M059J (cell line): ENCODE results near the gene MBD2. TPM values are rescaled to one million over a fixed set of nuclear protein-coding genes. Genes with fewer than 3 reads are reported as not detected.
"Not testable (repeated sequence)": the region's sequence is repeated elsewhere in the genome, so short reads cannot be mapped to it uniquely, and the experiment has no call there.

Experiments used
- DNase-seq: peaks from one replicate; pipeline ENCODE4 v3.0.0-alpha.2; 2012; ENCODE audit warnings: low read depth
- total RNA-seq: library from RNA; depleted of rRNA; stranded (reverse); fragments of >200 nt; shearing (Covaris generic); gene quantifications from 2 replicates; pipeline ENCODE4 v1.2.3, GENCODE V29; 2014

MBD2 gene
- total RNA-seq, 1 experiment from 2014 or later, result 49.7 TPM

- DNase-seq, result peak; percentile 37
Measured at GRCh38 chr18:54150226-54150625, 74.2 kb downstream of the MBD2 start.

- peak; percentile 95 for DNase-seq
Measured at GRCh38 chr18:54149078-54149697, 75.3 kb downstream of the MBD2 start.

- no peak for DNase-seq
Measured at GRCh38 chr18:54148678-54149077, 75.8 kb downstream of the MBD2 start.

DNA sequence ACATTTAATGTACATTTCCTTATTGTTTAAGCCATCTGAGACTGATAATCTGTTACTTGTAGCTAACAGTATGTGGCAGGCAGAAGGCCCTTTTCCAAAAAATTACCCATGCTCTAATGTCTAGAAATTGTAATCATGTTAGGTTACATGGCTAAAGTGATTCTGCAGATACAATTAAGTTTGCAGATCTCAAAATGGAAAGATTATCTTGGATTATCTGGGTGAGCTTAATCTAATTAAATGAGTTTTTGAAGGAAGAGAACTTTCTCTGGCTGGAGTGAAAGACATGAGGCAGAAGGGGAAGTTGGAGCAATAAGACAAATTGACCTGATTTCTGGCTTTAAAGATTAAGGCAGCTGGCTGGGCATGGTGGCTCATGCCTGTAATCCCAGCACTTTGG, 76.3 kb downstream of the MBD2 start:
- no peak for DNase-seq

DNA sequence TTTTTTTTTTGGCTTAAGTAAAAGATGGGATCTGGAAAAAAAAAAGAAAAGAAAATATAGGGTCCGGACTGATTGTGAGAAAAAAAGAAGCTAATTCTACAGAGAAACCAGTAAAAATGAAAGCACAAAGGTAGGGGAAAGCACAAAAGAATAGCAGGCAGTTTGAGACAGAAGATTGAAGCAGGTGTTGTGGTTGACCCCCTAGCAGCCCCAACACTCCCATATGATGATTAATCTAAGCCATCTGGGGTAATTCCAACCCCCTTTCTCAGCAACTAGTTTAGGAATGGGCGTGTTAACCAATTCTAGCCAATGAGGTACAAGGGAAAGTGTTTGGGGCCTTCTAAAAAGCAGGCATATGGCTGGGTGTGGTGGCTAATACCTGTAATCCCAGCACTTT, 77.0 kb downstream of the MBD2 start:
- no peak for DNase-seq

DNA sequence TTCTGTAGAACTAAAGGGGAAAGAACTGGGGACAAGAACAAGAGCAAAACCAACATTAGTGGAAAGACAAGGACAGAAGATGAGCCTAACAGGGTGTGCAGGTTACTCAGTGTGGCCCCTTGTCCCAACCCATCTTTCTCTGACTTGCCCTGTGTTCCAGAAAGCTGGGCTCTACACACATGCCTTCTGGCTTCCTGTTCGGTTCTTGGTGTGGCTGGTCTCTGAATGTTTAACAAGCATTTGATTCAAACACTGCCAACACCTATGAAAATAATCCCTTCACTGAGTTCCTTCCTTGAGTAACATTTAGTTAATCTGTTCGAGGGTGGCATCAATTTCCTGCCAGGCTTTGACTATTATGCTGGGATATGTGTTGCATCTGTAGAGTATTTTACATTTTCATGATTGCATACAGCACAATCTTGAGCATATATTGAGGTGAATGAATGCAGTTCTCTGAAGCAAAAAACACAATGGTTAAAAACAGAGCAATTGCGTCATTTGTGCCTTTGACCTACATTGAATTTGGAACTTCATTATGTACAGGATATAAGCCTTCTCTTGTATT, 83.3 kb downstream of the MBD2 start:
- no peak for DNase-seq

GRCh38 chr18:54140641-54141040, 83.8 kb downstream of the MBD2 start:
- no peak for DNase-seq

- no peak for DNase-seq
Measured at GRCh38 chr18:54135216-54135615, 89.3 kb downstream of the MBD2 start.

DNA sequence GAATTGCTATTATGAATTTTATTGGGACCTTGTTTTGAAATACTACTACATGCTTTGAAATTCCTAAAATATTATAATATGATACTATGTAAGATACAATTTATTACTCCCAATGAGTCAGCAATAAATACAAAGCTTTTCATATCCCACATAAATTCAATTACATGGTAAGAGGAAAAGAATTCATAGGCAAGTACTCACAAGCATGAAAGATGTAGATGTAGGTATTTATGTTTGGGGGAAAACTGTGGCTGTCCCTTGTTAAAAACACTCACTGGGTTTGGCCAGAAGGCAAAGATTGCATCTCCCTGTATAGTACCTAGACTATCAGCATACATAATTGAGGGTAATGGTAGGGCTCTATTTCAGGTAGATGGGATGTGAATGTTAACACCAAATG, 90.4 kb downstream of the MBD2 start:
- no peak for DNase-seq

DNA sequence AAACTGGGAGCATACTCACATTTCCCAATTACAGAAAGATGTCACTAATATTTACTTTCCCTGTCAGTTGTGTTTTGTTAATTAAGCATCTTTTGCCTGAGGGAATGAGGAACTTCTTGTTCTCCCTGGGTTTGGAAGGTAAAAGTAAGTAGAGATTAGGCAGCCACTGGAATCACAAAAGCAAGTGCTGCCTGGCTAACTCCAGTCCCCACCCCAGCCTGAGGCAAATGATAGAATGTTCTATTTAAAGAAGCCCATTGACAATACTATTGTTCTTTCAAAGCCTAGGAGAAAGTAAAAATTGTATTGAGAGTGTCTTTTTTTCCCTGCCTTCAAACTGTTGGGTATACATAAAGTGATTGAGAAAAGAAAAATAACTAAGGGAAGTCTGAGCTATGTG, 93.8 kb downstream of the MBD2 start:
- no peak for DNase-seq

- no peak for DNase-seq
Measured at GRCh38 chr18:54130177-54130576, 94.3 kb downstream of the MBD2 start.

DNA sequence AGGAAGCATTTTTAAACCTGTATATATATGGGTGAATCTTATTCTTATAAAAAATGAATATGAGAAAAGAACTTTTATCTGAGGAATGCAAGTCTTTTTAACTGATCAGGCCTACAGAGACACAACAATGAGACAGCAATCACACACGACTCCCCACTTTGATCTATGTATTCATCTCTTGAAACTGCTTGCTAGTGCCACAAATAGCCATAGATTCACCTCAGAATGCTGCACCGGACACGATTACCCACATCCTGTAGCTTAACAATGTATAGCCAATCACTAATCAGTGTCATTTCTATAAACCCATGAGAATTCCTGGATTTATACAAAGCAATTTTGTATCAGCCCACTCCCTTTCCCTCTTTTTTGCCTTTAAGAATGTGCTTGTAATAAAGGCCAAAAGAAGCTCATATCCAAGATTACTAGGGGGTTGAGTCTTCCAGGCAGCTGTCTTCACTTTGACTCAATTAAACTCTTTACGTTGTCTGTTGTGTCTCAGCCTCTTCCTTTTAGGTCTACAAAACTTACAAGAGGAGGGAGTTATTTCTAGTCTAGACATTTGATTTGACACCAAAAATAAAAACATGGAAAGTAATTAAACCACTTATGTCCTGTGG, 94.9 kb downstream of the MBD2 start:
- no peak for DNase-seq

DNA sequence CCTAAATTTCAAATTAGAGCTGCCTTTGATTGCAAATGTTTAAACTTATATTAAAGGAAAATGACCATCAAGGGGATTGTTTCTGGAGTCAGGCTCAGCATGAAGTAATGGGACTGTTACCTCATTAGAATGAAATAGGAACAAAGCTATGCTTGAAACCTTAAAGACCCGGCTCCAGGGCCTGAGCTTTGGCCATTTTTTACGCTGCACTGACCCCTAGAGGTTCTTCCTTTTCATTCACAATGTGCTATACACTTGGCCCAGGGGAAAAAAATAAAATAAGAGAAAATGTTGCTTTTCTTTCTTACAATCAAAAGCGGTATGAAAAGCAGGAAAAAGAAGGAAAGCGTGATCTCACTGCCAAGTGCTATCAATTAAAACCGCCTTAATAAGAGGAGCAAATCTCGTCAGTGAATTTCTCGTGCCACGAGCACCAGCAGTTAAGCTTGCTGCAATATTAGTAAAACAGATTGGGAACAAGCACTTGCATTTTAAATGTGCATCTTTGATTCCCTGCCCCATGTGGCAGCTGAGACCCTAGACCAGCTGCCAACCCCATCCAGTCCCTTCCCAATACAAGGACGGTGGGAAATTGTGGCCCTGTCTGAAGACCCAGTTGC, 96.6 kb downstream of the MBD2 start:
- DNase-seq, result peak; percentile 57

- DNase-seq, result no peak
Measured at GRCh38 chr18:54125429-54125828, 99.0 kb downstream of the MBD2 start.

DNA sequence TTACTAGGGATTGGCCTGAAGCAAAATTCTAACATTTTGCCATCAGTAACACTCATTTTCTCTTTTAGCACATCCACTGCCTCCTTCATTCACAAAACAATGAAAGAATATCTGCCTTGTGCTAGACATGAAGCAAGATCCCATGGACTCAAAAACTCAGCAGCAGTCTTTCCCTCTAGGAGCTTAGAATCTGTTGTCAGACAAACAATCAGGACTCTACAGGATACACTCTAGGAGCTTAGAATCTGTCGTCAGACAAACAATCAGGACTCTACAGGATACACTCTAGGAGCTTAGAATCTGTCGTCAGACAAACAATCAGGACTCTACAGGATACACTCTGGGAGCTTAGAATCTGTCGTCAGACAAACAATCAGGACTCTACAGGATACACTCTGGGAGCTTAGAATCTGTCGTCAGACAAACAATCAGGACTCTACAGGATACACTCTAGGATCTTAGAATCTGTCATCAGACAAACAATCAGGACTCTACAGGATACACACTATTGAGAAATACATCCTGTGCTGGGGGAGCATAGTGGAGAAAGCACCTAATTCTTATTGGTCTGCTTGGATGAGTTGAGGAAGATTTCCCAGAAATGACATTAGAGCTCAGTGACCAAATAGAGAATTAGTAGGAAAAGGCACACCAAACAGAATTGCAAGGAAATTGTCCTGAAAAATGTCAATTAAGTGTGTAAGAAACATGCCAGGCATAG, 100.6 kb downstream of the MBD2 start:
- not testable (repeated sequence) for DNase-seq

DNA sequence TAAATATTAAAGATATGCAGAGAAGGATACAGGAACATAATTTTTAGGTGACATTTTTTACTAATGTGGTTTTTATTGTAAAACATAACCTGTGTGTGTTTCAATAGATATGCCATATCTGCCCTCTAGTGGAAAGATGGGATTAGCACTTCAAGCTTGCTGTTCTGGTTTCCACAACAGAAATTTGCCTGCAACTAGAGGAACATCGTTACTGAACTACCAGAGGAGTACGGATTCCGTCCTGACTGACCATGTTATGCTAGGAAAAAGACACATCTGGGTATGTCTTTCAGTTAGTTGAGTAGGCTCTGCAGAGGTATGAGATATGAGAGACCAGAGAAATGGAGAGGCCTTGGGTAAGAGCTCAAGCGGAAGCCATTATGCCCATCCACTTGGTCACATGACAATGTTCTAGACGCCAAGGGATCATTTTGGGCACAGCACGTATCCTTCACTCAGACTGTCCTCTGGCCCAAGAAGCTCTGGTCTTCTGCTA, 104.9 kb downstream of the MBD2 start:
- peak; percentile 61 for DNase-seq

- DNase-seq, result no peak
Measured at GRCh38 chr18:54117853-54118773, 106.4 kb downstream of the MBD2 start.

DNA sequence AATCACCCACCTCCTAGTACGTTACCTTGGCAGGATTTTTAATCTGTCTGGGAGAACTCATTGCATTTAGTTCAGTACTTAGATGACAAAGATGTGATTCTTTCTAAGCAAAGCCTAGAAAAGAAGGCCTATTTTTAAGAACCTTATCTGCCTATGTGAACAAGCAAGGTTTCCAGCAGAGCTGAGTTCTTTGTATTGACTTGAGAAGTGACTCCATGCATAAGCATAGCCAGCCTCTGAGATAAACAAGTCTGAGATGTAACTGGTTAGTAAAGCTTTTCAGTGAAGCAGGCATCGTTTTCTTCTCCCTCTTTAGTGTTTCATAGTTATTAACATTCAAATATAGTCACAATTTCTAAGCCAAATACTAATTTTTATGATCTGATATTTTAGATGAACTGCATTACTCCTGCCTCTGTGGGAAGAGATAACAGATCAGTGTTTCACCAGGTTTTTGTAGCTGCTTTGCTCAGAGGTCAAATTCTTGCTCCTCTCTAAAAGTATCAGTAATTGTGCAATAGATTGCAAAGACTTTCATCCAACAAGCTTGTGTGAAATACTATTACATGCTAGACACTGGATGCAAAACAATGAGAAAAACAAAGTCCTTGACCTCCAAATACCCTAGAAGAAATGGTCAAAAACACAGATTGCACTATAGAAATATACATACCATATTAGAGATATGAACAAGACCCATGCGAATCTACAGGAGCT, 107.8 kb downstream of the MBD2 start:
- DNase-seq, result no peak

GRCh38 chr18:54112356-54112755, 112.1 kb downstream of the MBD2 start:
- no peak for DNase-seq

GRCh38 chr18:54109131-54109683, 115.3 kb downstream of the MBD2 start:
- peak; percentile 41 for DNase-seq
